ENCODE data around the gene SRP9.
"Not testable (repeated sequence)": the region's sequence is repeated elsewhere in the genome, so short reads cannot be mapped to it uniquely, and the experiment has no call there.

- TF ChIP-seq, protein P1, sequence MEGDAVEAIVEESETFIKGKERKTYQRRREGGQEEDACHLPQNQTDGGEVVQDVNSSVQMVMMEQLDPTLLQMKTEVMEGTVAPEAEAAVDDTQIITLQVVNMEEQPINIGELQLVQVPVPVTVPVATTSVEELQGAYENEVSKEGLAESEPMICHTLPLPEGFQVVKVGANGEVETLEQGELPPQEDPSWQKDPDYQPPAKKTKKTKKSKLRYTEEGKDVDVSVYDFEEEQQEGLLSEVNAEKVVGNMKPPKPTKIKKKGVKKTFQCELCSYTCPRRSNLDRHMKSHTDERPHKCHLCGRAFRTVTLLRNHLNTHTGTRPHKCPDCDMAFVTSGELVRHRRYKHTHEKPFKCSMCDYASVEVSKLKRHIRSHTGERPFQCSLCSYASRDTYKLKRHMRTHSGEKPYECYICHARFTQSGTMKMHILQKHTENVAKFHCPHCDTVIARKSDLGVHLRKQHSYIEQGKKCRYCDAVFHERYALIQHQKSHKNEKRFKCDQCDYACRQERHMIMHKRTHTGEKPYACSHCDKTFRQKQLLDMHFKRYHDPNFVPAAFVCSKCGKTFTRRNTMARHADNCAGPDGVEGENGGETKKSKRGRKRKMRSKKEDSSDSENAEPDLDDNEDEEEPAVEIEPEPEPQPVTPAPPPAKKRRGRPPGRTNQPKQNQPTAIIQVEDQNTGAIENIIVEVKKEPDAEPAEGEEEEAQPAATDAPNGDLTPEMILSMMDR (IDR thresholded peaks at IDR 0.05; ENCODE audit: low read depth, low read length, poor library complexity, severe bottlenecking), result not testable (repeated sequence)
- TF ChIP-seq EZH2phosphoT487 (IDR thresholded peaks at IDR 0.05; ENCODE audit: borderline replicate concordance, low read length), result not testable (repeated sequence)
Observed at GRCh38 chr1:225815090-225815489, 37.5 kb downstream of the SRP9 start.
